DND-41 (cell line): ENCODE measurements around the gene SCNN1A.

Experiments
- ATAC-seq: fragments of 200-7000 bp; cut with Tn5 transposase; 3 replicates; pipeline ENCODE4 v1.9.1; 2021; ENCODE audit warnings: low read depth; ENCODE audit not compliant: insufficient read depth
- DNase-seq: peaks from one replicate; pipeline ENCODE4 v3.0.0-alpha.2; 2020
- H2AFZ ChIP-seq: 2 replicates; pipeline ENCODE4 v1.6.0; 2012; ENCODE audit warnings: low read depth, low read length
- H3K27ac ChIP-seq: 2 replicates; pipeline ENCODE4 v1.5.1; 2012; ENCODE audit warnings: low read length, inconsistent platforms
- H3K27me3 ChIP-seq: fragments of 200-600 bp; sonication (generic); 2 replicates; pipeline ENCODE4 v1.6.0; 2012; ENCODE audit warnings: low read length, mild to moderate bottlenecking, inconsistent platforms; ENCODE audit not compliant: insufficient read depth, poor library complexity
- H3K36me3 ChIP-seq: 2 replicates; pipeline ENCODE4 v1.5.1; 2012; ENCODE audit warnings: low read length, inconsistent platforms; ENCODE audit not compliant: insufficient read depth
- H3K4me1 ChIP-seq: 2 replicates; pipeline ENCODE4 v1.5.1; 2012; ENCODE audit warnings: mild to moderate bottlenecking, low read length; ENCODE audit not compliant: insufficient read depth
- H3K4me2 ChIP-seq: 2 replicates; pipeline ENCODE4 v1.6.0; 2012; ENCODE audit warnings: mild to moderate bottlenecking, moderate library complexity, low read length, inconsistent platforms; ENCODE audit not compliant: insufficient read depth
- H3K4me3 ChIP-seq, 2 experiments: fragments of 200-600 bp in 1 of 2; shearing (Covaris generic) in 1 of 2; 2 replicates each; pipeline ENCODE4 v1.5.1; 2012 to 2016; ENCODE audit warnings: inconsistent platforms in 2 of 2, low read length in 2 of 2, mild to moderate bottlenecking in 2 of 2, low read depth in 1 of 2, moderate library complexity in 1 of 2
- H3K79me2 ChIP-seq: 2 replicates; pipeline ENCODE4 v1.6.0; 2012; ENCODE audit warnings: low read length, inconsistent platforms; ENCODE audit not compliant: insufficient read depth
- H3K9ac ChIP-seq: 2 replicates; pipeline ENCODE4 v1.6.0; 2012; ENCODE audit warnings: low read depth, mild to moderate bottlenecking, inconsistent platforms, low read length, moderate library complexity
- H3K9me3 ChIP-seq: 2 replicates; pipeline ENCODE4 v1.5.1; 2012; ENCODE audit warnings: low read length, moderate library complexity, mild to moderate bottlenecking, inconsistent platforms; ENCODE audit not compliant: insufficient read depth, severe bottlenecking
- H4K20me1 ChIP-seq: 2 replicates; pipeline ENCODE4 v1.6.0; 2012; ENCODE audit warnings: low read length; ENCODE audit not compliant: insufficient read depth
- CTCF ChIP-seq: IDR thresholded peaks from 2 replicates; pipeline ENCODE4 v1.5.1; 2012; ENCODE audit warnings: borderline replicate concordance, low read length, moderate library complexity, mild to moderate bottlenecking; ENCODE audit not compliant: poor library complexity, severe bottlenecking; ENCODE audit errors: extremely low read depth
- EZH2 ChIP-seq: IDR thresholded peaks from 3 replicates; pipeline ENCODE4 v1.6.1; 2012; ENCODE audit warnings: borderline replicate concordance, low read depth, mild to moderate bottlenecking, moderate library complexity, low read length, inconsistent platforms; ENCODE audit not compliant: severe bottlenecking

Gene SCNN1A

GRCh38 chr12:6375269-6376078 is at the start of gene SCNN1A:
SCNN1A (minus strand) TSS chr12:6375563; CDS start chr12:6374783, 780 bp downstream.
- H2AFZ ChIP-seq = no peak within 1 kb of the TSS
- no peaks in the 10 kb centered on the region for H3K27me3 ChIP-seq
- H3K9me3 ChIP-seq = no peaks in the 10 kb centered on the region
- no peak within 1 kb of the TSS for H3K9ac ChIP-seq
- no peak for ATAC-seq
- no peaks in the 10 kb centered on the region for H3K36me3 ChIP-seq
- H3K79me2 ChIP-seq = no peaks in the 10 kb centered on the region
- no peak for DNase-seq
- no peak within 1 kb of the TSS for H3K4me2 ChIP-seq
- TF ChIP-seq CTCF (no peak), EZH2 (no peak)
- peaks cover 9% of the 10 kb centered on the region for H3K4me1 ChIP-seq
- no peak within 1 kb of the TSS for H3K4me3 ChIP-seq
- H4K20me1 ChIP-seq = no peaks in the 10 kb centered on the region
- no peak within 1 kb of the TSS for H3K27ac ChIP-seq

- no peak for TF ChIP-seq CTCF
- no peak for TF ChIP-seq EZH2
- H3K27ac ChIP-seq = no peak overlapping the region
- H3K9me3 ChIP-seq = no peaks in the 10 kb centered on the region
- H3K27me3 ChIP-seq = no peaks in the 10 kb centered on the region
- no peak overlapping the region for H3K4me2 ChIP-seq
- H3K79me2 ChIP-seq = no peaks in the 10 kb centered on the region
- H3K9ac ChIP-seq = no peak overlapping the region
- H3K4me1 ChIP-seq = peaks cover 18% of the 10 kb centered on the region
- no peaks in the 10 kb centered on the region for H4K20me1 ChIP-seq
- DNase-seq = no peak
- no peak overlapping the region for H3K4me3 ChIP-seq
- no peak for ATAC-seq
- no peaks in the 10 kb centered on the region for H3K36me3 ChIP-seq
- no peak overlapping the region for H2AFZ ChIP-seq
These were observed 49.5 kb upstream of the SCNN1A start for GRCh38 chr12:6424866-6425265.

GRCh38 chr12:6424008-6424347 is 48.6 kb upstream of the SCNN1A start:
- no peak for DNase-seq
- Histone ChIP-seq H3K4me2 (peak overlapping the region; percentile 5; the same call in 1 of the 2 replicates), H2AFZ (peak overlapping the region; percentile 54), H3K9me3 (no peaks in the 10 kb centered on the region), H3K4me3 (no peak overlapping the region), H3K27me3 (no peaks in the 10 kb centered on the region), H3K27ac (peak overlapping the region; percentile 54), H3K79me2 (no peaks in the 10 kb centered on the region), H4K20me1 (no peaks in the 10 kb centered on the region), H3K9ac (peak overlapping the region; percentile 14), H3K4me1 (peaks cover 18% of the 10 kb centered on the region), H3K36me3 (no peaks in the 10 kb centered on the region)
- TF ChIP-seq EZH2 (no peak), CTCF (no peak)
- no peak; the same call in 2 of the 3 replicates for ATAC-seq
